Neuronal stem cell (in vitro differentiated cells): ENCODE data around the gene XKR7.
"Not testable (repeated sequence)": the region's sequence is repeated elsewhere in the genome, so short reads cannot be mapped to it uniquely, and the experiment has no call there.

ENCODE experiments used
- DNase-seq: peaks from one replicate; pipeline ENCODE4 v3.0.0-alpha.2; 2013; ENCODE audit warnings: low spot score
- H2AFZ ChIP-seq: one replicate; pipeline ENCODE4 v1.6.1; 2013; ENCODE audit warnings: mild to moderate bottlenecking, low read length, inconsistent platforms
- H2AK5ac ChIP-seq: 2 replicates; pipeline ENCODE4 v1.6.1; 2013; ENCODE audit warnings: low read depth, mild to moderate bottlenecking, inconsistent platforms, low read length, moderate library complexity, mixed read lengths
- H2BK120ac ChIP-seq: 2 replicates; pipeline ENCODE4 v1.6.1; 2013; ENCODE audit warnings: low read depth, mild to moderate bottlenecking, inconsistent platforms, low read length, moderate library complexity, mixed read lengths
- H2BK12ac ChIP-seq: one replicate; pipeline ENCODE4 v1.6.1; 2013; ENCODE audit warnings: low read length, inconsistent platforms
- H2BK15ac ChIP-seq: 2 replicates; pipeline ENCODE4 v1.6.1; 2013; ENCODE audit warnings: mild to moderate bottlenecking, low read length, inconsistent platforms, mixed read lengths
- H2BK5ac ChIP-seq: one replicate; pipeline ENCODE4 v1.6.1; 2013; ENCODE audit warnings: inconsistent platforms, mild to moderate bottlenecking, low read length, moderate library complexity
- H3K14ac ChIP-seq: one replicate; pipeline ENCODE4 v1.6.1; 2013; ENCODE audit warnings: low read length, inconsistent platforms
- H3K18ac ChIP-seq: 2 replicates; pipeline ENCODE4 v1.6.1; 2013; ENCODE audit warnings: low read length, inconsistent platforms
- H3K23ac ChIP-seq: 2 replicates; pipeline ENCODE4 v1.6.1; 2013; ENCODE audit warnings: low read depth, mild to moderate bottlenecking, mixed read lengths, low read length, inconsistent platforms; ENCODE audit not compliant: poor library complexity
- H3K27ac ChIP-seq: replicated peaks from 3 replicates; pipeline ENCODE4 v1.5.1; 2013; ENCODE audit warnings: low read length, inconsistent platforms
- H3K27me3 ChIP-seq, 3 experiments: 2 replicates each; pipeline ENCODE4 v1.6.1; 2013; ENCODE audit warnings: low read length in 3 of 3, mild to moderate bottlenecking in 2 of 3, inconsistent platforms in 1 of 3, low read depth in 1 of 3, mixed read lengths in 1 of 3, moderate library complexity in 1 of 3; ENCODE audit not compliant: control insufficient read depth in 3 of 3, insufficient read depth in 3 of 3
- H3K36me3 ChIP-seq, 2 donors: replicated peaks in 1 of 2; 2 replicates each; pipeline ENCODE4 v1.6.1; 2013; ENCODE audit warnings: low read length in 2 of 2; ENCODE audit not compliant: control insufficient read depth in 2 of 2, insufficient read depth in 2 of 2
- H3K4ac ChIP-seq: 2 replicates; pipeline ENCODE4 v1.6.1; 2013; ENCODE audit warnings: inconsistent platforms, mild to moderate bottlenecking, low read length, moderate library complexity
- H3K4me1 ChIP-seq, 2 donors: 1 replicate in 1 of 2; 2 replicates in 1 of 2; pipeline ENCODE4 v1.6.1; 2013; ENCODE audit warnings: low read length in 2 of 2, low read depth in 1 of 2; ENCODE audit not compliant: control insufficient read depth in 2 of 2, insufficient read depth in 1 of 2
- H3K4me2 ChIP-seq: one replicate; pipeline ENCODE4 v1.6.1; 2013; ENCODE audit warnings: mild to moderate bottlenecking, low read length, inconsistent platforms; ENCODE audit not compliant: insufficient read depth, poor library complexity, severe bottlenecking
- H3K4me3 ChIP-seq, 2 donors: 2 replicates each; pipeline ENCODE4 v1.5.1; 2013; ENCODE audit warnings: low read length in 2 of 2, mild to moderate bottlenecking in 2 of 2, inconsistent platforms in 1 of 2, moderate library complexity in 1 of 2
- H3K79me1 ChIP-seq: one replicate; pipeline ENCODE4 v1.6.1; 2013; ENCODE audit warnings: low read depth, mild to moderate bottlenecking, inconsistent platforms, low read length, moderate library complexity
- H3K9ac ChIP-seq: one replicate; pipeline ENCODE4 v1.6.1; 2013; ENCODE audit warnings: mild to moderate bottlenecking, low read depth, low read length, inconsistent platforms; ENCODE audit not compliant: poor library complexity
- H3K9me3 ChIP-seq, 2 donors: replicated peaks in 1 of 2; 2 replicates each; pipeline versions ENCODE3 to v1.6.1; 2013; ENCODE audit warnings: low read length in 2 of 2, mild to moderate bottlenecking in 2 of 2, inconsistent platforms in 1 of 2, low read depth in 1 of 2, mixed read lengths in 1 of 2, moderate library complexity in 1 of 2; ENCODE audit not compliant: control insufficient read depth in 2 of 2, insufficient read depth in 1 of 2
- H4K8ac ChIP-seq: one replicate; pipeline ENCODE4 v1.6.1; 2013; ENCODE audit warnings: low read depth, mild to moderate bottlenecking, inconsistent platforms, low read length, moderate library complexity
- H4K91ac ChIP-seq: one replicate; pipeline ENCODE4 v1.6.1; 2013; ENCODE audit warnings: low read length, low read depth, mild to moderate bottlenecking, inconsistent platforms; ENCODE audit not compliant: poor library complexity
- WGBS, 2 donors: extraction: QIAGEN DNeasy Blood & Tissue Kit; methylation state at CpG; one replicate each; pipeline ENCODE4 v1.1.7; 2013; ENCODE audit warnings: missing lambda C conversion rate in 2 of 2, mixed read lengths in 1 of 2; ENCODE audit not compliant: insufficient read length in 2 of 2, insufficient replicate concordance in 1 of 2; ENCODE audit errors: extremely low coverage in 2 of 2; 5-methylcytosine and 5-hydroxymethylcytosine counted together

Gene XKR7

GRCh38 chr20:31927627-31928159 lies 40.3 kb upstream of the XKR7 start:
- Histone ChIP-seq H2AK5ac (no peak overlapping the region), H3K36me3 (no peaks in the 10 kb centered on the region), H2AFZ (no peak overlapping the region), H3K4me1 (peaks cover 0 to 7% of the 10 kb centered on the region in 2 donors), H3K4me3 (no peak overlapping the region), H2BK12ac (no peak overlapping the region), H2BK5ac (no peak overlapping the region), H3K14ac (no peak overlapping the region), H3K4ac (no peak overlapping the region), H3K79me1 (no peaks in the 10 kb centered on the region), H3K27me3 (peaks cover 0 to 10% (median 0%) of the 10 kb centered on the region in 3 experiments), H2BK15ac (no peak overlapping the region), H3K9ac (no peak overlapping the region), H3K4me2 (no peak overlapping the region), H3K18ac (no peak overlapping the region), H3K9me3 (no peaks in the 10 kb centered on the region), H4K8ac (no peak overlapping the region), H3K23ac (no peak overlapping the region), H2BK120ac (no peak overlapping the region), H4K91ac (no peak overlapping the region), H3K27ac (no peak overlapping the region)
- no peak for DNase-seq
- WGBS, 2 donors = no CpG with 5 or more reads among the region's 8 CpGs

GRCh38 chr20:31929631-31930030 lies 38.3 kb upstream of the XKR7 start:
- H2AFZ ChIP-seq, H2BK15ac ChIP-seq, H3K4me3 ChIP-seq, DNase-seq, H2BK120ac ChIP-seq, H3K36me3 ChIP-seq, H3K4ac ChIP-seq, H3K18ac ChIP-seq, H3K4me1 ChIP-seq, H3K14ac ChIP-seq, H2AK5ac ChIP-seq, H4K8ac ChIP-seq, H4K91ac ChIP-seq, H2BK12ac ChIP-seq, H3K4me2 ChIP-seq, H3K27ac ChIP-seq, H3K23ac ChIP-seq, H2BK5ac ChIP-seq, H3K9ac ChIP-seq, H3K9me3 ChIP-seq, H3K79me1 ChIP-seq: not testable (repeated sequence)
- peaks cover 0 to 10% (median 0%) of the 10 kb centered on the region in 3 experiments for H3K27me3 ChIP-seq
- no CpG with 5 or more reads among the region's 4 CpGs for WGBS, 2 donors

GRCh38 chr20:31930779-31931178 lies 37.2 kb upstream of the XKR7 start:
- no peak overlapping the region for H2BK12ac ChIP-seq
- H3K14ac ChIP-seq = no peak overlapping the region
- no peak overlapping the region for H3K18ac ChIP-seq
- no CpG with 5 or more reads among the region's 5 CpGs for WGBS, 2 donors
- no peak for DNase-seq
- H3K4me2 ChIP-seq = no peak overlapping the region
- no peak overlapping the region for H2AFZ ChIP-seq
- no peak overlapping the region for H3K4me3 ChIP-seq
- H4K91ac ChIP-seq = no peak overlapping the region
- H2BK5ac ChIP-seq = no peak overlapping the region
- no peak overlapping the region for H3K9ac ChIP-seq
- H3K4me1 ChIP-seq = peaks cover 0 to 2% of the 10 kb centered on the region in 2 donors
- no peak overlapping the region for H3K23ac ChIP-seq
- H4K8ac ChIP-seq = no peak overlapping the region
- H2BK15ac ChIP-seq = no peak overlapping the region
- no peaks in the 10 kb centered on the region for H3K9me3 ChIP-seq
- H2AK5ac ChIP-seq = no peak overlapping the region
- H3K79me1 ChIP-seq = no peaks in the 10 kb centered on the region
- no peak overlapping the region for H2BK120ac ChIP-seq
- H3K36me3 ChIP-seq = no peaks in the 10 kb centered on the region
- H3K27ac ChIP-seq = no peak overlapping the region
- H3K27me3 ChIP-seq = peaks cover 0 to 9% (median 0%) of the 10 kb centered on the region in 3 experiments
- H3K4ac ChIP-seq = no peak overlapping the region

- no CpG with 5 or more reads among the region's 10 CpGs for WGBS, 2 donors
- Histone ChIP-seq H3K79me1 (no peaks in the 10 kb centered on the region), H3K27me3 (peaks cover 0 to 9% (median 0%) of the 10 kb centered on the region in 3 experiments), H2BK15ac (no peak overlapping the region), H4K8ac (no peak overlapping the region), H3K36me3 (no peaks in the 10 kb centered on the region), H3K9me3 (no peaks in the 10 kb centered on the region), H2AFZ (no peak overlapping the region), H3K4ac (no peak overlapping the region), H3K23ac (no peak overlapping the region), H2BK12ac (no peak overlapping the region), H3K18ac (no peak overlapping the region), H3K4me1 (peaks cover 0 to 2% of the 10 kb centered on the region in 2 donors), H3K9ac (no peak overlapping the region), H4K91ac (no peak overlapping the region), H3K27ac (no peak overlapping the region), H3K14ac (no peak overlapping the region), H3K4me3 (no peak overlapping the region), H2BK120ac (no peak overlapping the region), H3K4me2 (no peak overlapping the region), H2AK5ac (no peak overlapping the region), H2BK5ac (no peak overlapping the region)
- DNase-seq = no peak
Measured at GRCh38 chr20:31933698-31934097, 34.3 kb upstream of the XKR7 start.
